ENCODE measurements around the gene CDA. TPM values are rescaled to one million over a fixed set of nuclear protein-coding genes. Genes with fewer than 3 reads are reported as not detected.
"Not testable (repeated sequence)": the region's sequence is repeated elsewhere in the genome, so short reads cannot be mapped to it uniquely, and the experiment has no call there.

Gene CDA
- total RNA-seq, 1 donor from 2014 or later: 5.3 TPM

DNA sequence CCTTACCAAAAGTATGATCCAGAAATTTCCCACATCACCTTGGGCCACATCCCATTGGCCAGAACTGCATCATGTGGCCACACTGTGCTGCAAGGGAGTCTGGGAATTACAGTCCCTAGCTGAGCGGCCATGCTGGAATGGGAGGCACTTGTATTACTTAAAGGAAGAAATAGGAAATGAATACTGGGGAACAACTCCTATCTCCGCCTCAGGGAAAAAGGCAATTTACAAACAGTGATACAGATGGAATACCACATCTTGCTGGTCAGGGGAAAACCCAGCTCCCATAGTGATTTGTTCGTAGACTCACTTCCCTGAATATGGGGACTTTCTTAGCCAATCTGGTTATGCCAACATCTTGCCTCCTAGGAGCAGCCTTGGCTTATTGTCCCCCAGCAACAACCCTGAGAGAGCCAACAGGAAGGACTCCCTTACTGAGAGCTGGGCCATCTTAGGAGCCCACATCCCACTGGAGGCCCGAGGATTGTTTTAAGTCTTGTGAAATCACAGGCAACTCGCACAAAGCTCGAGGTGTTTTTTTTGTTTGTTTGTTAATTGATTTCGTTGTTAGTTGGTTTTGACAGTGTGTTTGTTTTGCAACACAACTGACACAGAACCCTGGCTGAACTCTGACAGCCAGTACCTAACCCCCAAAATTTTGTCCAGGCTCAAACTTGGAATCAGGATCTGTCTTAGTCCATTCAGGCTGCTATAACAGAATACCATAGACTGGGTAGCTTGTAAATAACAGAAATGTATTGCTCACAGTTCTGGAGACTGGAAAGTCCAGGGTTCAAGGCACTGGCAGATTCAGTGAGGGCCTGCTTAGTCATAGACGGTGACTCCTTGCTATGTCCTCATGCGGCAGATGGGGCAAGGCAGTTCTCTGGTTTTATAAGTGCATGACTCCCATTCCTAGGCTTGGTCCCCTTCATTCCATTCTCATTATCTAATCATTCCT lies 14.9 kb downstream of the CDA start:
- no peak for ATAC-seq
- intact Hi-C loops (cut with DNase I): no loop called here
- TF ChIP-seq, protein P1, sequence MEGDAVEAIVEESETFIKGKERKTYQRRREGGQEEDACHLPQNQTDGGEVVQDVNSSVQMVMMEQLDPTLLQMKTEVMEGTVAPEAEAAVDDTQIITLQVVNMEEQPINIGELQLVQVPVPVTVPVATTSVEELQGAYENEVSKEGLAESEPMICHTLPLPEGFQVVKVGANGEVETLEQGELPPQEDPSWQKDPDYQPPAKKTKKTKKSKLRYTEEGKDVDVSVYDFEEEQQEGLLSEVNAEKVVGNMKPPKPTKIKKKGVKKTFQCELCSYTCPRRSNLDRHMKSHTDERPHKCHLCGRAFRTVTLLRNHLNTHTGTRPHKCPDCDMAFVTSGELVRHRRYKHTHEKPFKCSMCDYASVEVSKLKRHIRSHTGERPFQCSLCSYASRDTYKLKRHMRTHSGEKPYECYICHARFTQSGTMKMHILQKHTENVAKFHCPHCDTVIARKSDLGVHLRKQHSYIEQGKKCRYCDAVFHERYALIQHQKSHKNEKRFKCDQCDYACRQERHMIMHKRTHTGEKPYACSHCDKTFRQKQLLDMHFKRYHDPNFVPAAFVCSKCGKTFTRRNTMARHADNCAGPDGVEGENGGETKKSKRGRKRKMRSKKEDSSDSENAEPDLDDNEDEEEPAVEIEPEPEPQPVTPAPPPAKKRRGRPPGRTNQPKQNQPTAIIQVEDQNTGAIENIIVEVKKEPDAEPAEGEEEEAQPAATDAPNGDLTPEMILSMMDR (IDR thresholded peaks at IDR 0.05): no peak
- no peak overlapping the region for H3K27ac ChIP-seq
- H3K27me3 ChIP-seq (ENCODE audit: low read depth): peaks cover 3% of the 10 kb centered on the region
- no peaks in the 10 kb centered on the region for H3K4me1 ChIP-seq
- no peaks in the 10 kb centered on the region for H3K36me3 ChIP-seq
- H3K4me3 ChIP-seq: no peak overlapping the region
- H3K9me3 ChIP-seq: no peaks in the 10 kb centered on the region
- DNase-seq: no peak

GRCh38 chr1:20604678-20605077 lies 15.8 kb downstream of the CDA start:
- intact Hi-C loops (cut with DNase I): no loop called here
- peak; percentile 59 to 72 for ATAC-seq
- H3K9me3 ChIP-seq: no peaks in the 10 kb centered on the region
- TF ChIP-seq, protein P1 (IDR thresholded peaks at IDR 0.05): no peak
- H3K4me3 ChIP-seq: no peak overlapping the region
- peaks cover 3% of the 10 kb centered on the region for H3K27me3 ChIP-seq (ENCODE audit: low read depth)
- DNase-seq: no peak
- H3K27ac ChIP-seq: no peak overlapping the region
- no peaks in the 10 kb centered on the region for H3K4me1 ChIP-seq
- H3K36me3 ChIP-seq: no peaks in the 10 kb centered on the region

GRCh38 chr1:20606801-20607570 lies 18.1 kb downstream of the CDA start:
- H3K4me1 ChIP-seq; H3K9me3 ChIP-seq; intact Hi-C loops (cut with DNase I); H3K36me3 ChIP-seq; H3K27ac ChIP-seq; ATAC-seq; H3K4me3 ChIP-seq; DNase-seq; H3K27me3 ChIP-seq (ENCODE audit: low read depth): not testable (repeated sequence)

GRCh38 chr1:20609541-20609940 lies 20.6 kb downstream of the CDA start:
- intact Hi-C loops (cut with DNase I): no loop called here
- DNase-seq (no peak), ATAC-seq (no peak)
- Histone ChIP-seq H3K27ac (no peak overlapping the region), H3K27me3 (ENCODE audit: low read depth) (peaks cover 3% of the 10 kb centered on the region), H3K9me3 (no peaks in the 10 kb centered on the region), H3K36me3 (no peaks in the 10 kb centered on the region), H3K4me1 (no peaks in the 10 kb centered on the region), H3K4me3 (no peak overlapping the region)
- TF ChIP-seq, protein P1 (IDR thresholded peaks at IDR 0.05): no peak

DNA sequence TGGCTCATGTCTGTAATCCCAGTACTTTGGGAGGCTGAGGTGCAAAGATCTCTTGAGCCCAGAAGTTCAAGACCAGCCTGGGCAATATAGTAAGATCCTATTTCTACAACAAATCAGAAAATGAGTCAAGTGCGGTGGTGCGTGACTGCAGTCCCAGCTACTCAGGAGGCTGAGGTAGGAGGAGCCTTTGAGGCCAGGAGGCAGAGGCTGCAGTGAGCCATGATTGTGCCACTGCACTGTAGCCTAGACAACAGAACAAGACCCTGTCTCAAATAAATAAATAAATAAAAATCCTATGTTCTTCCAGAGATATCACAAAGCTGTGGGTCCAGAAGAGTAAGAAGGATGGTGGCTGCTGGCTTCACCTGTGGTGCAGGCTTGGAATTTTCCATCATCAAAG lies 22.1 kb downstream of the CDA start:
- intact Hi-C loops (cut with DNase I): no loop called here
- Histone ChIP-seq H3K4me1 (no peaks in the 10 kb centered on the region), H3K9me3 (no peaks in the 10 kb centered on the region), H3K27me3 (ENCODE audit: low read depth) (peaks cover 3% of the 10 kb centered on the region), H3K27ac (no peak overlapping the region), H3K4me3 (no peak overlapping the region), H3K36me3 (no peaks in the 10 kb centered on the region)
- DNase-seq (no peak), ATAC-seq (no peak)
- TF ChIP-seq, protein P1 (IDR thresholded peaks at IDR 0.05): no peak

Measured in lower lobe of right lung (tissue), 2 donors.